Fibroblast of lung (primary cell): ENCODE measurements around the gene CCDC154. TPM values are rescaled to one million over a fixed set of nuclear protein-coding genes. Genes with fewer than 3 reads are reported as not detected.

Experiments
- DNase-seq, 2 donors: peaks; one replicate each; pipeline versions ENCODE4 v3.0.0 to v3.0.0-alpha.2; 2010; ENCODE audit warnings: low read depth in 2 of 2
- H2AFZ ChIP-seq: 2 replicates; pipeline ENCODE4 v1.5.1; 2012; ENCODE audit warnings: low read length, control low read depth, inconsistent platforms
- H3K27ac ChIP-seq: 2 replicates; pipeline ENCODE4 v1.5.1; 2011; ENCODE audit warnings: low read length, control low read depth; ENCODE audit not compliant: insufficient read depth
- H3K27me3 ChIP-seq: 2 replicates; pipeline ENCODE4 v1.5.1; 2011; ENCODE audit warnings: mild to moderate bottlenecking, low read length; ENCODE audit not compliant: control insufficient read depth, insufficient read depth
- H3K36me3 ChIP-seq: 2 replicates; pipeline ENCODE4 v1.5.1; 2011; ENCODE audit warnings: low read length; ENCODE audit not compliant: control insufficient read depth, insufficient read depth
- H3K4me1 ChIP-seq: 2 replicates; pipeline ENCODE4 v1.5.1; 2011; ENCODE audit warnings: low read length; ENCODE audit not compliant: control insufficient read depth, insufficient read depth; ENCODE audit errors: extremely low read depth
- H3K4me2 ChIP-seq: 2 replicates; pipeline ENCODE4 v1.5.1; 2011; ENCODE audit warnings: low read length, control low read depth; ENCODE audit not compliant: insufficient read depth; ENCODE audit errors: extremely low read depth
- H3K4me3 ChIP-seq, 4 experiments: fragments of 200-600 bp in 1 of 4; sonication (generic) in 1 of 4; replicated peaks in 1 of 4; 2 replicates each; pipeline ENCODE4 v1.5.1; 2011 to 2016; ENCODE audit warnings: low read length in 4 of 4, low read depth in 3 of 4, mild to moderate bottlenecking in 3 of 4, control low read depth in 2 of 4, inconsistent platforms in 1 of 4, mixed read lengths in 1 of 4; ENCODE audit not compliant: insufficient read depth in 1 of 4; ENCODE audit errors: control extremely low read depth in 1 of 4
- H3K79me2 ChIP-seq: 2 replicates; pipeline ENCODE4 v1.5.1; 2012; ENCODE audit warnings: mild to moderate bottlenecking, low read length, inconsistent platforms; ENCODE audit not compliant: control insufficient read depth, insufficient read depth
- H3K9ac ChIP-seq: 2 replicates; pipeline ENCODE4 v1.5.1; 2011; ENCODE audit warnings: mild to moderate bottlenecking, low read length, control low read depth; ENCODE audit not compliant: insufficient read depth
- H3K9me3 ChIP-seq: 2 replicates; pipeline ENCODE4 v1.5.1; 2012; ENCODE audit warnings: low read depth, low read length; ENCODE audit not compliant: control insufficient read depth, insufficient read depth
- H4K20me1 ChIP-seq: 2 replicates; pipeline ENCODE4 v1.5.1; 2011; ENCODE audit warnings: low read length; ENCODE audit not compliant: control insufficient read depth, insufficient read depth; ENCODE audit errors: extremely low read depth
- EZH2 ChIP-seq: IDR thresholded peaks from 2 replicates; pipeline ENCODE4 v1.5.1; 2012; ENCODE audit warnings: low read length, control low read depth, mild to moderate bottlenecking; ENCODE audit errors: missing control alignments
- polyA plus RNA-seq, 2 donors: library from polyadenylated mRNA; depleted of rRNA in 1 of 2; stranded (reverse) in 1 of 2; unstranded in 1 of 2; fragments of >200 nt; gene quantifications; 2 replicates each; pipeline ENCODE4 v1.2.1, GENCODE V29; 2011 to 2012; ENCODE audit warnings: missing spikeins in 1 of 2
- total RNA-seq: library from RNA; depleted of rRNA; stranded (reverse); fragments of >200 nt; gene quantifications from 2 replicates; pipeline ENCODE4 v1.2.1, GENCODE V29; 2014
- TF ChIP-seq, protein P1 (sequence below), 2 donors: IDR thresholded peaks in 1 of 2; conservative IDR thresholded peaks in 1 of 2; 1 replicate in 1 of 2; 2 replicates in 1 of 2; pipeline ENCODE4 v1.5.1; 2011 to 2012; ENCODE audit warnings: low read length in 2 of 2, control low read depth in 1 of 2, inconsistent platforms in 1 of 2, low read depth in 1 of 2, mild to moderate bottlenecking in 1 of 2

CCDC154 gene
- total and polyA plus RNA-seq, 2 donors (not counting 1 experiment from before 2014, with no cell fraction given), result 0.02 to 0.50 TPM

DNA sequence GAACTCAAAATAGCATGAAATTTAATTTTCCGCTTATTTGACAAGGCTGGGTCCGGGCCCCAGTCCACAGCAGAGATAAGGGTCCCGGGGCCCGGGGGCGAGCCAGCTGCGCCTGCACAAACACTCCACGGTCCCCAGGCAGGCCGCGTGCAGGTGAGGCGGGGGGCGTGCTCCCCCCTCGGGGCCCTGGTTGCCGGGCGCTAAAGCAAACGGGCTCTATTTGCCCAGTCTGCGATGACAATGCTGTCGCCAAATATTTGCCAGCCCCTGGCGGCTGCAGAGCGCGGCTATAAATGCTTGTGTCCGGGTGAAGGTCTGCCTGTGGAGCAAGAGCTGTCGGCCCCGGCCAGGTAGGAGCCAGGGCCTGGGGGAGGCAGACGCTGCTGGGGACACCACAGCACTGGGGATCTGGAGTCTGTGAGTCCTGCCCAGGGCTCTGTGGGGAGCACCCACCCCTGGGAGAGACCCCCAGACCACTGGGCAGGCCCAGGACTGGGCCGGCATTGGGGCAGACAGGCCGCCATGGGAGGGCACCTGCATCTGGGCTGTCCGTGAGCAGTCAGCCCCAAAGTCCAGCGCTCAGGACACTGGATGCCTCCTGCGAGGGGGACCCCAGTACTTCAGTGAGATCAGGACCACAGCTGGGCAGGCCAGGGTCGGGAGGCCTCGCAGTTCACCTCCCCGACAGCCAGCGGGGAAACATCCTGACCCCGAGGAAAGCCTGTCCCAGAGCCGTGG, 13.4 kb downstream of the CCDC154 start, which contains the start of gene PERCC1:
PERCC1 (plus strand) TSS at position 320 of the 738 bp plus-strand sequence. CDS start 1,516 bp downstream, outside the sequence.
- Histone ChIP-seq H2AFZ (no peak within 1 kb of the TSS), H3K79me2 (no peaks in the 10 kb centered on the region), H3K36me3 (no peaks in the 10 kb centered on the region), H3K4me1 (no peaks in the 10 kb centered on the region), H3K9ac (no peak within 1 kb of the TSS), H3K27ac (no peak within 1 kb of the TSS), H4K20me1 (no peaks in the 10 kb centered on the region), H3K27me3 (no peaks in the 10 kb centered on the region), H3K4me3 (no peak within 1 kb of the TSS), H3K4me2 (no peak within 1 kb of the TSS), H3K9me3 (no peaks in the 10 kb centered on the region)
- no peak for TF ChIP-seq EZH2
- TF ChIP-seq, protein P1, sequence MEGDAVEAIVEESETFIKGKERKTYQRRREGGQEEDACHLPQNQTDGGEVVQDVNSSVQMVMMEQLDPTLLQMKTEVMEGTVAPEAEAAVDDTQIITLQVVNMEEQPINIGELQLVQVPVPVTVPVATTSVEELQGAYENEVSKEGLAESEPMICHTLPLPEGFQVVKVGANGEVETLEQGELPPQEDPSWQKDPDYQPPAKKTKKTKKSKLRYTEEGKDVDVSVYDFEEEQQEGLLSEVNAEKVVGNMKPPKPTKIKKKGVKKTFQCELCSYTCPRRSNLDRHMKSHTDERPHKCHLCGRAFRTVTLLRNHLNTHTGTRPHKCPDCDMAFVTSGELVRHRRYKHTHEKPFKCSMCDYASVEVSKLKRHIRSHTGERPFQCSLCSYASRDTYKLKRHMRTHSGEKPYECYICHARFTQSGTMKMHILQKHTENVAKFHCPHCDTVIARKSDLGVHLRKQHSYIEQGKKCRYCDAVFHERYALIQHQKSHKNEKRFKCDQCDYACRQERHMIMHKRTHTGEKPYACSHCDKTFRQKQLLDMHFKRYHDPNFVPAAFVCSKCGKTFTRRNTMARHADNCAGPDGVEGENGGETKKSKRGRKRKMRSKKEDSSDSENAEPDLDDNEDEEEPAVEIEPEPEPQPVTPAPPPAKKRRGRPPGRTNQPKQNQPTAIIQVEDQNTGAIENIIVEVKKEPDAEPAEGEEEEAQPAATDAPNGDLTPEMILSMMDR (conservative IDR thresholded peaks at IDR 0.05 in 1 of 2, IDR thresholded peaks at IDR 0.05 in 1 of 2; ENCODE audit: low read depth in 1 of 2, low read length in 2 of 2), result no peak
- DNase-seq, result no peak

DNA sequence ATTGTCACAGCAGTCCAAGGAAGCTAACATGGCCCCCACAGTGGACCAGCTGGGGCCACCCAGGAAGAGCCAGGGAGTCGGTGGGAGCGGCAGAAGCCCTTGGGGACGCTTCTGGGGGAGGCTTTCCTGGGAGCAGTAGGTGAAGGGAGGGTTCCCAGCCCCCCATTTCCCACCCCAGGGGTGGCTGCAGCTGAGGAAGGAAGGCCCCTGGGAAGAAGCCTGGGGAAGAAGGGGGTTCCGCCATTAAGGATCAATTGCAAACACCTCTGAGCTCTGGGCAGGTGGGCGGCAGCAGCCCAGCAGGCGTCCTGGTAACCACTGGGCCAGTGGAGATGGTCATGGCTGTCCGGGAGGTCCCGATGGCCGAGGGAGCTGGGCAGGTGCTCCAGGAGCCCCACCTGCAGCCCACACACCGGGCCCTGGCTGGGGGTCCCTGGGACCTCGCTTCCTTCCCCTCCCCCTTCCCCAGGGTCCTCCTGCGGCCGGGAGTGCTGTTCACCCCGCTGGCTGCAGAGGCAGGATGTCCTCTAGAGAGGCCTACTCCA, 14.1 kb downstream of the CCDC154 start:
- no peak overlapping the region for H3K27ac ChIP-seq
- H3K4me3 ChIP-seq, result no peak overlapping the region
- no peak overlapping the region for H2AFZ ChIP-seq
- H3K9ac ChIP-seq, result no peak overlapping the region
- no peaks in the 10 kb centered on the region for H4K20me1 ChIP-seq
- no peaks in the 10 kb centered on the region for H3K79me2 ChIP-seq
- no peaks in the 10 kb centered on the region for H3K9me3 ChIP-seq
- no peak for DNase-seq
- no peaks in the 10 kb centered on the region for H3K4me1 ChIP-seq
- TF ChIP-seq EZH2, result no peak
- TF ChIP-seq, protein P1 (conservative IDR thresholded peaks at IDR 0.05 in 1 of 2, IDR thresholded peaks at IDR 0.05 in 1 of 2; ENCODE audit: low read depth in 1 of 2, low read length in 2 of 2), result no peak
- H3K4me2 ChIP-seq, result no peak overlapping the region
- H3K27me3 ChIP-seq, result no peaks in the 10 kb centered on the region
- H3K36me3 ChIP-seq, result no peaks in the 10 kb centered on the region

DNA sequence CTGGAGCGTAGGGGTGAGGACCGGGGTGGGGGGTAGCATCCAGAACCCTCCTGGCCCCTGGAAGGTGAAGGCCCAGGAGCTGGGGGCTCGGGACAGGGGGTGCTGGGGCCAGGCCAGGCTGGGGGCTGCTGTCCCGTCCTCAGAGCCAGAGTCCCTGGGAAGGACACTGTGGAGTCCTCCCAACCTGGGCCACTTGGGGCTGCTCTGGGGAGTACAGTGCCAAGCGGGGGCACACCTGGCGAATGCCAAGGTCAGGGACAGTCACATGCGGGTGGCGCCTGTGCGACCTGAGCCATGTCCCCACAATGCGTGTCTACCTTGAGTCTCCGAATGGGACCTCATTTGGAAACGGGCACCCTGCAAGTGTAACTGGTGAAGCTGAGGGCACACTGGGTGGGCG, 14.7 kb downstream of the CCDC154 start:
- Histone ChIP-seq H3K36me3 (no peaks in the 10 kb centered on the region), H2AFZ (no peak overlapping the region), H3K4me1 (no peaks in the 10 kb centered on the region), H3K79me2 (no peaks in the 10 kb centered on the region), H3K27ac (no peak overlapping the region), H4K20me1 (no peaks in the 10 kb centered on the region), H3K27me3 (no peaks in the 10 kb centered on the region), H3K4me3 (no peak overlapping the region), H3K4me2 (no peak overlapping the region), H3K9ac (no peak overlapping the region), H3K9me3 (no peaks in the 10 kb centered on the region)
- TF ChIP-seq EZH2, result no peak
- TF ChIP-seq, protein P1 (conservative IDR thresholded peaks at IDR 0.05 in 1 of 2, IDR thresholded peaks at IDR 0.05 in 1 of 2; ENCODE audit: low read depth in 1 of 2, low read length in 2 of 2), result no peak
- no peak for DNase-seq
